Activated CD4-positive, CD25-positive, alpha-beta regulatory T cell treated with anti-CD3 and anti-CD28 coated beads, Interleukin-2, amount 50 U/mL, for 72 hours (primary cell): ENCODE measurements around the gene METTL6.
"Not testable (repeated sequence)": the region's sequence is repeated elsewhere in the genome, so short reads cannot be mapped to it uniquely, and the experiment has no call there.

Experiments
- DNase-seq: peaks from one replicate; pipeline ENCODE4 v3.0.0; 2021

METTL6 gene

DNA sequence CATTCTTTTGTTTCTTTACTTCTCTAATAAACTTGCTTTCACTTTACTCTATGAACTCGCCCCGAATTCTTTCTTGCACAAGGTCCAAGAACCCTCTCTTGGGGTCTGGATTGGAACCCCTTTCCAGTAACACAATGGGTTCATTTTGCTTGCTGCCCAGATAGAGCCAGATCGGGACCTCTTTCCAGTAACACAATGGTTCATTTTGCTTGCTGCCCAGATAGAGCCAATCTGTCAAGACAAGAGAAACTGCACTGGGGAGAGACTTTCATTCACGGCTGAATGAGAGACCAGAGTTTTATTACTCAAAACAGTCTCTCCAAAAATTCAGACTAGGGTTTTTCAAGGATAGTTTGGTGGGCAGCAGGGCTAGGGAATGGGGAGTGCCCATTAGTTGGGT, 25.4 kb downstream of the METTL6 start:
- no peak for DNase-seq

DNA sequence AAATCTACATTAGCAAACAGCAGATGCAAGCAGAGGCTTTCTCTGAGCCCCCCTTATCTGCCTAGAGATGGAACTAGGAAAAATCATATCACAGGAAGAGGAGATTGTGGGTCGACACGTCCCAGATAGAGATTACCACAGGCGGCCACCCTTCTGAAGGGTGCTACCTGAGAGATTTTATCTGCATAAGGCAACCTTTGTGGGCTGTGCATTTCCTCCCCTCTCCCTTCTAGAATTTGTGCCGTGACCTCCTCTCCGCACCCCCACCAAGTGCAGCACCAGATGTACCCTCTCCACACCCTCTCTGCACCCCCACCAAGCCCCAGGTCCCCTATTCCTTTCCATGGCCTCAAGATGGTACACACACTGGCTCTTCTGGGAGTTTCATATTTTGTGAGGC, 27.4 kb downstream of the METTL6 start:
- no peak for DNase-seq

DNA sequence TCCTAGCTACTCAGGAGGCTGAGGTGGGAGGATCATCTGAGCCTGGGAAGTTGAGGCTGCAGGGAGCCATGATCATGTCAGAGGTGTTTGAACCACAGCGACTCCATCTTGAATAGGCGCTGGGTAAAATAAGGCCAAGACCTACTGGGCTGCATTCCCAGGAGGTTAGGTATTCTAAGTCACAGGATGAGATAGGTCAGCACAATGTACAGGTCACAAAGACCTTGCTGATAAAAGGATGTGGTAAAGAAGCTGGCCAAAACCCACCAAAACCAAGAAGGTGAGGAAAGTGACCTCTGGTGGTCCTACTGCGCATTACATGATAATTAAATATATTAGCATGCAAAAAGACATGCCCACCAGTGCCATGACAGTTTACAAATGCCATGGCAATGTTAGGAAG, 28.6 kb downstream of the METTL6 start:
- not testable (repeated sequence) for DNase-seq

DNA sequence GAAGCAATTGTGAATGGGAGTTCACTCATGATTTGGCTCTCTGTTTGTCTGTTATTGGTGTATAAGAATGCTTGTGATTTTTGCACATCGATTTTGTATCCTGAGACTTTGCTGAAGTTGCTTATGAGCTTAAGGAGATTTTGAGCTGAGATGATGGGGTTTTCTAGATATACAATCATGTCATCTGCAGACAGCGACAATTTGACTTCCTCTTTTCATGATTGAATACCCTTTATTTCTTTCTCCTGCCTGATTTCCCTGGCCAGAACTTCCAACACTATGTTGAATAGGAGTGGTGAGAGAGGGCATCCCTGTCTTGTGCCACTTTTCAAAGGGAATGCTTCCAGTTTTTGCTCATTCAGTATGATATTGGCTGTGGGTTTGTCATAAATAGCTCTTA, 34.1 kb downstream of the METTL6 start:
- DNase-seq, result not testable (repeated sequence)

DNA sequence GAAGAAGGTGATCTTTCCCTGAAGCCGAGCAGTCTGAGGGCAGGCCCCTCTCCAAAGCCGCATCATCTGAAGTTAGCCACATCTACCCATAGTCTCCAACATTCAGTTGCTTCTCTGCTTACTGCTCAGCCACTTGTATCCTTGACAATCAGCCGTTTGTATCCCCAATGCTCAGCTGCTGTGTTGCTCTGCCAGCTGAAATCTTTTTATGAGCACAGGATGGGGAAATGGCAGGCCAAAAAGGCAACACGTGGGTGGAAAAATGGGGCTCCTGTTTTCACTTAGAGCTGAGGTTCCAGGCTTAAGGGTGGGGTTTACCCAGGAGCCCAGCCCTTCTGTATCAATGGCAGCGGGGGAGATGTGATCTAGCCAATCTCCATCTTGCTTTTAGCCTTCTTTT, 36.3 kb downstream of the METTL6 start:
- DNase-seq, result no peak

DNA sequence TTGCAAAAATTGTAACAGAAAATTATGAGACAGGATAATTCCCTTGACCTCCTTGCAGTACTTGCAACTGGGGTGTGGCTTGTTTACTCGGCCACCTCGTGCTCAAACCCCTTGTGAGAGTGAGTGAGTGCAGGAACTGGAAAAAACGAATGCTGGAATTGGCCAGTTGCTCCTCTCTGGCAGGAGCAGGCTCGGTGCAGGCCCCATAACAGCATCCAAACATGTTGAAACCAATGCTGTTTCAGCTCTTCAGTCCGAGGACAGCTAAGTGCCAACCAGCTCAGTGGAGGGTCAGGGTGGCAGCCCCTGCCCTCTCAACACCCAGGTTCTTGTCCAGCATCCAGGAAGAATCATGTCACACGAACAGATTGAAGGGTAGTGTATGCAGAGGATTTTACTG, 36.9 kb downstream of the METTL6 start:
- no peak for DNase-seq

DNA sequence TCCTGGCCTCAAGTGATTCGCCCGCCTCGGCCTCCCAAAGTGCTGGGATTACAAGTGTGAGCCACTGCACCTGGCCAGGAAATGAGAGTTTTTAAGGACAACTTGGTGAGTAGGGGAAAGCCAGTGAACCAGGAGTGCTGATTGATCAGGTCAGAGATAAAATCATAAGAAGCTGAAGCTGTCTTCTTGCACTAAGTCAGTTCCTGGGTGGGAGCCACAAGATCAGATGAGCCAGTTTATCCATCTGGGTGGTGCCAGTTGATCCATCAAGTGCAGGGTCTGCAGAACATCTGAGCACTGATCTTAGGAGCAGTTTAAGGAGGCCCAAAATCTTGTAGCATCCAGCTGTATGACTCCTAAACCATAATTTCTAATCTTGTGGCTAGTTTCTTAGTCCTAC, 39.0 kb downstream of the METTL6 start:
- not testable (repeated sequence) for DNase-seq

DNA sequence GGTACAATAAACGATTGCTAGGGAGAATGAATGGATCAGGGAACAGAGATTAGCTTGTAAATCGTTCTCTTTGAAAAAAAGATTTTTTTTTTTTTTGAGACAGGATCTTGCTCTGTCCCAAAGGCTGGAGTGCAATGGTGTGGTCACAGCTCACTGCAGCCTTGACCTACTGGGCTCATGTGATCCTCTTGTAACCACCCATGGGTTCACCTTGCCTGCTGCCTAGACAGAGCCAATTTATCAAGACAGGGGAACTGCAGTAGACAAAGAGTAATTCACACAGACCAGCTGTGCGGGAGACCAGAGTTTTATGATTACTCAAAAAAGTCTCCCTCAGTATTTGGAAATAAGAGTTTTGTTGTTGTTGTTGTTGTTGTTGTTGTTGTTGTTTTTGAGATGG, 39.6 kb downstream of the METTL6 start:
- no peak for DNase-seq

DNA sequence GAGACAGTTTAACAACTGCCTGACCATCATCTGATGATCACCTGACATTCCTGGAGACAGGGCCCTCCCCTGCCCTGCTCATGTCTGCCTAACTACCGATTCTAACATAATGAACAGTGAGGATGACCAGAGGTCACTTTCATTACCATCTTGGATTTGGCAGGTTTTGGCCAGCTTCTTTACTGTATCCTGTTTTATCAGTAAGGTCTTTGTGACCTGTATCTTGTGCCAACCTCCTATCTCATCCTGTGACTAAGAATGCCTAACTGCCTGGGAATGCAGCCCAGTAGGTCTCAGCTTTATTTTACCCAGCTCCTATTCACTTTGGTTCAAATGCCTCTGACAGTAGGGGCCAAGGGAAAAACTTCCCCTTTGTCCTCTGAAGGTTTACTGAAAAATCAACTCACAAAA, 40.2 kb downstream of the METTL6 start:
- no peak for DNase-seq

DNA sequence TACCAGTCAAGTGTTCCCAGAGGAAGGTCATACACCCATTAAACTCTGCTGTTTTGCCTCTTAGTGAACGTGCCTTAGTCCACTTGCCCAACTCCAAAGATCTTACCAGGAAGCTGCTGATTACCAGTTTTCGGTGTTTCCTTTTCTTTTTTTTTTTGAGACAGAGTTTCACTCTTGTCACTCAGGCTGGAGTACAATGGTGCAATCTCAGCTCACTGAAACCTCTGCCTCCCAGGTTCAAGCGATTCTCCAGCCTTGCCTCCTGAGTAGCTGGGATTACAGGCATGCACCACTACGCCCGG, 40.7 kb downstream of the METTL6 start:
- DNase-seq, result not testable (repeated sequence)

DNA sequence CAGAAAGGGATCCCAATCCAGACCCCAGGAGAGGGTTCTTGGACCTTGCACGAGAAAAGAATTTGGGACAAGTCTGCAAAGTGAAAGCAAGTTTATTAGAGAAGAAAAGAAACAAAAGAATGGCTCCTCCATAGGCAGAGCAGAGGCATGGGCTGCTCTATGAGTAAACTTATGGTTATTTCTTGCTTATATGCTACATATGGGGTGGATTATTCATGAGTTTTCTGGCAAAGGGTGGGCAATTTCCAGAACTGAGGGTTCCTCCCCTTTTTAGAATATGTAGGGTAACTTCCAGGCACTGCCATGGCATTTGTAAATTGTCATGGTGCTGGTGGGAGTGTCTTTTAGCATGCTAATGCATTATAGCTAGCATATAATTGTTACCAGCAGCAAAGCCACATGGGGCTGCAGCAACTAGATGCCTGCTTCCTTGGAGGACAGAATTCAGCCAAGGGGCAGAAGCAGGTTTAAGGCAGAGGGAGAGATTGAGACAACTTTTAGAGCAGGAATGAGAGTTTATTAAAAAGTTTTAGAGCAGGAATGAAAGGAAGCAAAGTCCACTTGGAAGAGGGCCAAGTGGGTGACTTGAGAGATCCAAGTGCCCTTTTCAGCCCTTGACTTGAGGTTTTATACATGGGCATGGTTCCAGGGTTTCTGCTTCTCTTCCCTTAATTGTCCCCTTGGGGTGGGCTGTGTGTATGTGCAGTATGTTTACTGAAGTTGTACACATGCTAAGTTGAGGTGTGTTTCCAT, 41.3 kb downstream of the METTL6 start:
- DNase-seq, result no peak

DNA sequence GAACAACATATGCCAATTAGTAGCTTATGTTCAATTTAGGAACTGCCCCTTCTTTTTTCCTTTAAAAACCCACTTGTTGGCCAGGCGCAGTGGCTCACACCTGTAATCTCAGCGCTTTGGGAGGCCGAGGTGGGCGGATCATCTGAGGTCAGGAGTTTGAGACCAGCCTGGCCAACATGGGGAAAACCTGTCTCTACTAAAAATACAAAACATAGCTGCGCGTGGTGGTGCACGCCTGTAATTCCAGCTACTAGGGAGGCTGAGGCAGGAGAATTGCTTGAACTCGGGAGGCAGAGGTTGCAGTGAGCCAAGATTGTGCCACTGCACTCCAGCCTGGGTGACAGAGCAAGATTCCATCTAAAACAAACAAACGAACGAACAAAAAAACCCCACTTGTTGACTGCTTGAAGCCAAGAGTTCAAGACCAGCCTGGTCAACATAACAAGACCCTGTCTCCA, 42.1 kb downstream of the METTL6 start:
- DNase-seq, result not testable (repeated sequence)

DNA sequence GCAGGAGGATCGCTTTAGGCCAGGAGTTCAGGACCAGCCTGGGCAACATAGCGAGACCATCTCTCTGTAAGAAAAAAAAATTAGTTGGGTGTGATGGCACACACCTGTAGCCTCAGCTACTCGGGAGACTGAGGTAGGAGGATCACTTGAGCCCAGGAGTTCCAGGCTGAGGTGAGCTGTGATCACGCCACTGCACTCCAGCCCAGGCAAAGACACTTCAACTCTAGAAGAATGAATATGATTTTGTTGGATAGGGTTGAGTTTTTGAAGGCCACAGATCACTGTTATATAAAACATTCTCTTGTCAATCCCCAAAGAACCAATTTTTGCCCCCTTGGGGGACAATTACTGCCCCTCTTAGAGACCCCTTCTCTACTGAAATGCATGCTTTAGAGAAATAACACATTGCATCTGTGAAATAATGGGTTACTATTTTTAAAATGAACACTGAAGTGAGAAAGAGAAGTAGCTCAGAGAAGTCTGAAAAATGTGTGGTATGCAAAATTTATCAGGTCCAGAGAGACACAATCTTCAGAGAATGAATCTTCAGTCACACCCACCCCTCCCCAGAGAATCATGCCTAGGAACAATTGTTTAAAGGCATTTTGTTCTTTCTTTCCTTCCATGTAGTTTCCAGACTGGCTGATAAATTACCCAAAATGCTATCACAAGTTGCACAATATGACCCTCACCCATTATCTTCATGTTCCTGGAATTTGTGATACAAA, 42.7 kb downstream of the METTL6 start:
- DNase-seq, result no peak

DNA sequence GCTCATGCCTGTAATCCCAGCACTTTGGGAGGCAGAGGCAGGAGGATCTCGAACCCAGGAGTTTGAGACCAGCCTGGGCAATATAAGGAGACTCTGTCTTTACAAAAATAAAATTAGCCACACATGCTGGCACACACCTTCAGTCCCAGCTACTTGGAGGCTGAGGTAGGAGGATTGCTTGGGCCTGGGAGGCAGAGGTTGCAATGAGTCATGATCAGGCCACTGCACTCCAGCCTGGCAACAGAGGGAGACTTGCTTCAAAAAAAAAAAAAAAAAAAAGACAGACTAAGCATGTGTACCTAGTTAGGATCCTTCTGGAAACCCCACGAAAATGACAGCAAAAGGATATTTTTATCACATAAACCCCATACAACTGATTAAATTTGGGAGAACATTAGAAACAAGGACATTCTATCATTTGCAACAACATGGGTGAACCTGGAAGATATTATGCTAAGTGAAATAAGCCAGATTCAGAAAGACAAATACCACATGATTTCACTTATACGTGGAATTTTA, 44.9 kb downstream of the METTL6 start:
- no peak for DNase-seq

DNA sequence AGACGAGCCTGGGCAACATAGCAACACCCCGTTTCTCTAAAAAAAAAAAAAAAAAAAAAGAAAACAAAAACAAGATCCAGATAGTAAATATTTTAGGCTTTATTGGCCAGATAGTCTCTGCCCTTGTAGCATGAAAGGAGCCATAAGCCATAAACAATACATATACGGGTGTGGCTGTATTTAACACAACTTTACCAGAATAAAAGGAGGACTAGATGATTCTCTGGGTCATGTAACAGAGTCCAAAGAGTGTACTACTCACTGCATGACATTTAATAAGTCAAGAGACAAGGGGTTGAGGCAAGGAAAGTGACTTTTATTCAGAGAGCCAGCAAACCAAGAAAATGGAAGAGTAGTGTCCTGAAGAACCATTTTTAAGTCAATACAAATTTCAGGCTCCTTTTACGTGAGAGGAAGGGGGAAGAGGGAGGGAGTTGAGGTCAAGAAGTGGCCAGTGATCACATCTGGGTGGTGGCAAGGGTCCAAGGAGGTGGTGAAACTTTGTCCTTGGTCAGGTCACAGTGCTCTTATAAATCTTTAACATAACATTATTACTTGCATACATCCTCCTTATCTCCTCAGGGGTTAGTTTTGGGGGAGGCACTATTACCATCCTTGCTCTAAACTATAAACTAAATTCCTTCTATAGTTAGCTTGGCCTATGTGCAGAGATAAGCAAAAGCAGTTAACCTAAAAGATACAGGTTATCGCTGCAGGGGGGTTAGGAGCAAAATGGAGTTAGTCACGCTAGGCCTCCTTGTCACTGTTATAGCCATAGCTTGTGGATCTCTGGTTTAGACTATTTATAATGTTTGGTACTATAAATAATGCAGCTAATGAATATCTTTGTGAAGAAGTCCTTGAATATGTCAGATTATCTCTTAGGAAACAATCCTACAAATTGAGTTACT, 46.1 kb downstream of the METTL6 start:
- no peak for DNase-seq

DNA sequence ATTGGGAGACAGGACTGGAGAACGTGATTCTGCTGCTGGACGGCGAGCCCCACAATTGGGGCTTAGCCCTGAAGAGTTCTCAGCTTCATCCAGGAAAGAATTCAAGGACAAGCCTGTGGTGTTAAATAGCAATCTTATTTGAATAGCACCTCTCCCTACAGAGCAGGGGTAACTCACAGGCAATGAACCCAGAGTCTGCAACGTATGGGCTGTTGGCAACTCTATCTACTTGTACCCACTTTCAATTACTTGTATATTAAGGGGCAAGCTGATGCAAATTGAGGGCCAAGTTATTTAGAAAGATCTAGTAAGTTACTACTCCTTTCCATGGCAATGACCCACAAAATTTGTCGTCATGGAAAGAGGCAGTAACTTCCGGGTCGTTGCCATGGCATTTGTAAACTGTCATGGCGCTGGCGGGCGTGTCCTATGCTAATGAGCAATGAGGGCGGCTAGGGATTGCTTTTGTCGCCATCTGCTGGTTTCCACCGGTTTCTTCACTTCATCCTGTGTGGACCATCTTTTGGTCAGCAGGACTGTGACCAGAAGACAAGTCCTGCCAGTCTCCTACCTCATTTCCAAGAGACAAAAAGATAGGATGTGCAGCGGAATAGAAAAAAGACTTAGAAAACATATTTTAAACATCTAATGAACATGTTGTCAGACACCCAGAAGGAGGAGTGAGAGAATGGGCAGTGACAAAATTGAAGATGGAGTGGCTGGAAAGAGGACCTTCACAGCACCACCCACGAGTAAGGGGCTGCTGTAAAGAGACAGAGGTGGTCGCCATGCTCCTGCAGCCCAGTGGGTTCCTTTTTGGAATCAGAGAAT, 49.2 kb downstream of the METTL6 start:
- DNase-seq, result peak; percentile 87

DNA sequence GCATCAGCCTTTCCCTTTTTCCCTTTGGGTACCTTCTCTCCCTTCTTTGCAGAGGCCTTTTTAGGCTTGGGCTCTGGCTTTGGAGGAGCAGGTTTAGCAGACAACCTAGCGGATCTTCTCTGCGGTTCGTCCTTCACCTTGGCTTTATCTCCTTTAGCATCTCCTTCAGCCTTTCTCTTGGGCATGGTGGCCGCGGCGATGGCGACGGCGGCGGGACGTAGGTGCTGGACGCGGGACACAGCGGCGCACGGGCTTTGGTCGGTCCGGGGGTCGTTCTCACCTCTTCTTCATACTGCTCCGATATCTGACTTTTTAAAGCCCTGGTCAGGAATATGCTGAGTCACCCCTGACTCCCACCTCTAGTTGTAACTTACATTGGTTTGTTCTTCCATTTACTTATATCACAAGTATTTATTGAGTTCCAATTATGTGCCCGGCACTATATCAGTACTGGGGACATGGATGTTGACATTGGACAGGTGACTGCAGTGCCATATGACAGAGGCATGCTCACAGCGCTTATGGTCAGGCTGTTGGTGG, 51.8 kb downstream of the METTL6 start:
- DNase-seq, result no peak

DNA sequence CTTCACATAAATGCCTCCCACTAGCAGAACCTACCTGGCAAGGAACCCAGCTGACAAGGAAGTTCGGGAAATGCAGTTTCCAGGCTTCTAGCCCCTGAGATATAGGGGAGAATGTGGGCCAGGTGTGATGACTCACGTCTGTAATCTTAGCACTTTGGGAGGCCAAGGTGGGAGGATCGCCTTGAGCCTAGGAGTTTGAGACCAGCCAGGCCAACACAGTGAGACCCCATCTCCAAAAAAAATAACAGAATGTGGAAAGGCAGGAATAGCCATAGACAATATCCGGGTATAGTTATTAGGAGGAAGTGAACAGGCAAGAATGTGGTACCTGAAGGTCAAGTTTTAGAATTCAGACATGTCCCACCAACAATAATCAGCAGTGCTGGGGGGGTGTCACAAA, 54.4 kb downstream of the METTL6 start:
- DNase-seq, result no peak

DNA sequence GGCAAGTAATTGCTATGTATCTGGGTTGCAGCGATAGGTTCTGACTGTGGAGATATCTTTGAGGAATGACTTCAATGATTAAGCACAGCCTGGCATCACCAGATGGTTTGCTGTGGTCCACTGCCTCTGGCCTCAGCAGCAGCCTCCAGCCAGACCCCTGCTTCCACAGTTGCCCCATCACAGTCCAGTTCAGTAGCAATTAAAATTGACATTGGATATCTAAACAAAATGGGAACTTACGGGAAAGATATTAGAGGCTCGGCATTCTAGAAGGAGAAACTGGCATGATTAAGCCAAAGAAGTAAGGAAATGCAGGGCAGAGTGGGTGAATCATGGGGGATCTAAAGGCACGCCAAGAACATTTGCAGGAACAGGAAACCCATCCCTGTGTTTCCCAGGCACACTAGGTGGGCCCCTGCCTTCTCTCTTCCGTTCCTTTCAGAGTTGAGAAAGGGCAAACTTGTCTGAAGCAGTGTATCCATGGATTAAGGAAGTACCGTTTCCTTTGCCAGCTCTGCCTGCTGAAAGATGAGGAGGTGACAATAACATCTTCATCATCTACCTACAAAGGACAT, 58.7 kb downstream of the METTL6 start:
- no peak for DNase-seq

DNA sequence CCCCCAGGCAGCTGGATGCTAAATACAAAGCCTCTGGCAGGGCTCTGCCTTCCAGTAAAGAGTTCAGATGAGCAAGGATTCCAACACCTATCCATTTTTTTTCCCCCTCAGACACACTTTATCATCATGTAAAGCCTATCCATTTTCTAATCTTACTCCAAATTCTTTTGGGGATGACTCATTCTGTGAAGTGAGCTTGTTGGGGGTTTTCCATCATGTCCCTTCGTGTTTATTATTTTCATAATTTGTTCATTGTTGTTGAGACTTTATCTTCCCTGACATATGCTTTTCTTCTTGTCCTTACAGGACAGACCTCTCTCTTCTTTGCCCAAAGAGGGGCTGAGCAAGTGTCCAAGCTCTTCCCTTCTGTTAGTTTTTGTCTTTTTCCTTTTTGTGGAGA, 60.3 kb downstream of the METTL6 start:
- DNase-seq, result no peak

DNA sequence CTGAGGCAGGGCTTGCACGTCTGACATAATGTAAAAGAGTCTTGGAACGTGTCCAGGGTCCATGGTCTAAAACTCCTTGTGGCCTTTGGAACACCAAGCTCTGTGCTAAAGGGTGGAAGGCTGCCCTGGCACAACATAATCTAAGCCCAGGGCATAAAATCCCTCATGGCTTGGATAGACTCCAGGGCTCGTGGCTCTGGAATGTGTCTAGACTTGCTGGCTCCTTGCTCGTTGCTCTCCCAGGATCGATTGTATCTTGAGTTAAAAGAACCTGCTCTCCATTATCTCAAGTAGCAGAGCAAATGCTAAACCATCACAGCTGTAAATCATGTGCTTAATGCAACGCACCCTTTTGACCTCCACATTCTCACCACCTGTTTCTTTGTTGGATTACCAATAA, 63.3 kb downstream of the METTL6 start:
- DNase-seq, result not testable (repeated sequence)
